ENCODE measurements around the gene KIF6.

- TF ChIP-seq CTCF (IDR thresholded peaks at IDR 0.05) (no peak), EZH2phosphoT487 (IDR thresholded peaks at IDR 0.05) (no peak), EZH2 (IDR thresholded peaks at IDR 0.05) (no peak)
Observed at GRCh38 chr6:39553029-39553428, 172.2 kb downstream of the KIF6 start.

Measured in neural progenitor cell (in vitro differentiated cells).